NB4 (cell line): ENCODE measurements around the gene SLIT1.

ENCODE experiments used
- CTCF ChIP-seq: IDR thresholded peaks from one replicate; pipeline ENCODE4 v1.5.1; 2012; ENCODE audit warnings: low read depth, low read length
- MYC ChIP-seq: IDR thresholded peaks from 2 replicates; pipeline ENCODE4 v1.6.1; 2011; ENCODE audit warnings: low read depth, low read length

GRCh38 chr10:97217299-97217698 is 31.5 kb upstream of the SLIT1 start:
- TF ChIP-seq CTCF, result no peak
- no peak for TF ChIP-seq MYC
